ENCODE measurements around the gene SEC14L3. TPM values are rescaled to one million over a fixed set of nuclear protein-coding genes. Genes with fewer than 3 reads are reported as not detected.

Gene SEC14L3
- not detected for polyA plus RNA-seq (ENCODE audit: low read depth in 6 of 6)

GRCh38 chr22:30471616-30472318 is at the start of gene SEC14L3:
TSS of gene SEC14L3 (minus strand) at chr22:30472017. CDS start at chr22:30471958, 59 bp downstream.
- peak within 1 kb of the TSS in 1 of 6 donors; percentile 49 for H3K27ac Mint-ChIP-seq

GRCh38 chr22:30519842-30520425 is 48.1 kb upstream of the SEC14L3 start:
- DNase-seq (no peak), ATAC-seq (ENCODE audit: low read depth in 2 of 2) (no peak)
- Mint-ChIP-seq H3K27ac (no peak overlapping the region), H3K4me1 (no peaks in the 10 kb centered on the region), H3K9me3 (no peaks in the 10 kb centered on the region), H3K27me3 (peaks cover 19 to 44% (median 32%) of the 10 kb centered on the region in 3 donors), H3K36me3 (no peaks in the 10 kb centered on the region), H3K4me3 (no peak overlapping the region)

More at GRCh38 chr22:30471616-30472318, at the start of gene SEC14L3:
- Mint-ChIP-seq H3K9me3 (no peaks in the 10 kb centered on the region), H3K27me3 (peaks cover 16 to 59% (median 53%) of the 10 kb centered on the region in 3 donors), H3K4me3 (no peak within 1 kb of the TSS), H3K4me1 (no peaks in the 10 kb centered on the region), H3K36me3 (no peaks in the 10 kb centered on the region)
- DNase-seq (no peak), ATAC-seq (ENCODE audit: low read depth in 2 of 2) (no peak)

- H3K27ac Mint-ChIP-seq: no peak overlapping the region
- H3K9me3 Mint-ChIP-seq: peaks cover 0 to 11% (median 3%) of the 10 kb centered on the region in 7 donors
- peaks cover 13 to 31% (median 27%) of the 10 kb centered on the region in 3 donors for H3K27me3 Mint-ChIP-seq
- no peaks in the 10 kb centered on the region for H3K4me1 Mint-ChIP-seq
- no peak for ATAC-seq (ENCODE audit: low read depth in 2 of 2)
- H3K4me3 Mint-ChIP-seq: no peak overlapping the region
- DNase-seq: no peak
- H3K36me3 Mint-ChIP-seq: no peaks in the 10 kb centered on the region
These were observed 44.9 kb upstream of the SEC14L3 start for GRCh38 chr22:30516731-30517130.

GRCh38 chr22:30516273-30516672 is 44.5 kb upstream of the SEC14L3 start:
- no peaks in the 10 kb centered on the region for H3K4me1 Mint-ChIP-seq
- H3K36me3 Mint-ChIP-seq: no peaks in the 10 kb centered on the region
- DNase-seq (no peak), ATAC-seq (ENCODE audit: low read depth in 2 of 2) (no peak)
- no peak overlapping the region for H3K4me3 Mint-ChIP-seq
- peak overlapping the region in 1 of 6 donors; percentile 44 for H3K27ac Mint-ChIP-seq
- H3K27me3 Mint-ChIP-seq: peaks cover 13 to 26% (median 25%) of the 10 kb centered on the region in 3 donors
- H3K9me3 Mint-ChIP-seq: peaks cover 0 to 13% (median 3%) of the 10 kb centered on the region in 7 donors

- H3K36me3 Mint-ChIP-seq: no peaks in the 10 kb centered on the region
- peaks cover 13 to 32% (median 19%) of the 10 kb centered on the region in 3 donors for H3K27me3 Mint-ChIP-seq
- H3K4me3 Mint-ChIP-seq: no peak overlapping the region
- peaks cover 0 to 24% (median 3%) of the 10 kb centered on the region in 7 donors for H3K9me3 Mint-ChIP-seq
- DNase-seq: no peak
- H3K4me1 Mint-ChIP-seq: no peaks in the 10 kb centered on the region
- ATAC-seq (ENCODE audit: low read depth in 2 of 2): no peak
- H3K27ac Mint-ChIP-seq: no peak overlapping the region
These were observed 42.4 kb upstream of the SEC14L3 start for GRCh38 chr22:30514252-30514651.

GRCh38 chr22:30513462-30513861 is 41.6 kb upstream of the SEC14L3 start:
- no peaks in the 10 kb centered on the region for H3K36me3 Mint-ChIP-seq
- H3K27me3 Mint-ChIP-seq: peaks cover 13 to 28% (median 19%) of the 10 kb centered on the region in 3 donors
- ATAC-seq (ENCODE audit: low read depth in 2 of 2) (no peak), DNase-seq (no peak)
- H3K27ac Mint-ChIP-seq: no peak overlapping the region
- H3K4me3 Mint-ChIP-seq: peak overlapping the region in 2 of 8 donors; percentile 3 to 6
- H3K4me1 Mint-ChIP-seq: no peaks in the 10 kb centered on the region
- H3K9me3 Mint-ChIP-seq: peaks cover 0 to 24% (median 3%) of the 10 kb centered on the region in 7 donors

GRCh38 chr22:30511911-30512310 is 40.1 kb upstream of the SEC14L3 start:
- peaks cover 11 to 30% (median 24%) of the 10 kb centered on the region in 3 donors for H3K27me3 Mint-ChIP-seq
- ATAC-seq (ENCODE audit: low read depth in 2 of 2) (no peak), DNase-seq (no peak)
- no peaks in the 10 kb centered on the region for H3K4me1 Mint-ChIP-seq
- peaks cover 0 to 24% (median 3%) of the 10 kb centered on the region in 7 donors for H3K9me3 Mint-ChIP-seq
- H3K27ac Mint-ChIP-seq: no peak overlapping the region
- no peaks in the 10 kb centered on the region for H3K36me3 Mint-ChIP-seq
- no peak overlapping the region for H3K4me3 Mint-ChIP-seq

- no peaks in the 10 kb centered on the region for H3K4me1 Mint-ChIP-seq
- peaks cover 9 to 33% (median 30%) of the 10 kb centered on the region in 3 donors for H3K27me3 Mint-ChIP-seq
- peaks cover 0 to 24% (median 3%) of the 10 kb centered on the region in 7 donors for H3K9me3 Mint-ChIP-seq
- H3K36me3 Mint-ChIP-seq: no peaks in the 10 kb centered on the region
- DNase-seq (no peak), ATAC-seq (ENCODE audit: low read depth in 2 of 2) (no peak)
- no peak overlapping the region for H3K27ac Mint-ChIP-seq
- H3K4me3 Mint-ChIP-seq: no peak overlapping the region
These were observed 39.3 kb upstream of the SEC14L3 start for GRCh38 chr22:30511109-30511508.

GRCh38 chr22:30508216-30508615 is 36.4 kb upstream of the SEC14L3 start:
- no peak for ATAC-seq (ENCODE audit: low read depth in 2 of 2)
- H3K4me1 Mint-ChIP-seq: no peaks in the 10 kb centered on the region
- no peak overlapping the region for H3K27ac Mint-ChIP-seq
- H3K27me3 Mint-ChIP-seq: peaks cover 15 to 46% (median 33%) of the 10 kb centered on the region in 3 donors
- H3K36me3 Mint-ChIP-seq: no peaks in the 10 kb centered on the region
- DNase-seq: no peak
- no peak overlapping the region for H3K4me3 Mint-ChIP-seq
- H3K9me3 Mint-ChIP-seq: peaks cover 0 to 21% (median 2%) of the 10 kb centered on the region in 7 donors

GRCh38 chr22:30507670-30508069 is 35.9 kb upstream of the SEC14L3 start:
- Mint-ChIP-seq H3K9me3 (peaks cover 0 to 19% (median 2%) of the 10 kb centered on the region in 7 donors), H3K36me3 (no peaks in the 10 kb centered on the region), H3K4me1 (no peaks in the 10 kb centered on the region), H3K4me3 (no peak overlapping the region), H3K27ac (no peak overlapping the region), H3K27me3 (peaks cover 14 to 52% (median 34%) of the 10 kb centered on the region in 3 donors)
- no peak for ATAC-seq (ENCODE audit: low read depth in 2 of 2)
- no peak for DNase-seq

GRCh38 chr22:30506507-30506968 is 34.7 kb upstream of the SEC14L3 start:
- Mint-ChIP-seq H3K4me3 (peak overlapping the region in 1 of 8 donors; percentile 29), H3K27me3 (peaks cover 19 to 59% (median 34%) of the 10 kb centered on the region in 3 donors), H3K4me1 (no peaks in the 10 kb centered on the region), H3K36me3 (no peaks in the 10 kb centered on the region), H3K27ac (no peak overlapping the region), H3K9me3 (peaks cover 0 to 12% (median 0%) of the 10 kb centered on the region in 7 donors)
- ATAC-seq (ENCODE audit: low read depth in 2 of 2) (no peak), DNase-seq (no peak)

- Mint-ChIP-seq H3K27me3 (peaks cover 20 to 58% (median 34%) of the 10 kb centered on the region in 3 donors), H3K27ac (no peak overlapping the region), H3K4me1 (no peaks in the 10 kb centered on the region), H3K36me3 (no peaks in the 10 kb centered on the region), H3K9me3 (peaks cover 0 to under 1% (median 0%) of the 10 kb centered on the region in 7 donors), H3K4me3 (no peak overlapping the region)
- DNase-seq: no peak
- no peak for ATAC-seq (ENCODE audit: low read depth in 2 of 2)
These were observed 31.7 kb upstream of the SEC14L3 start for GRCh38 chr22:30503551-30503950.

GRCh38 chr22:30502911-30503310 is 31.1 kb upstream of the SEC14L3 start:
- Mint-ChIP-seq H3K36me3 (no peaks in the 10 kb centered on the region), H3K4me1 (no peaks in the 10 kb centered on the region), H3K9me3 (peaks cover 0 to 3% (median 0%) of the 10 kb centered on the region in 7 donors), H3K4me3 (no peak overlapping the region), H3K27ac (no peak overlapping the region), H3K27me3 (peaks cover 25 to 63% (median 34%) of the 10 kb centered on the region in 3 donors)
- no peak for DNase-seq
- no peak for ATAC-seq (ENCODE audit: low read depth in 2 of 2)

- Mint-ChIP-seq H3K27me3 (peaks cover 28 to 61% (median 32%) of the 10 kb centered on the region in 3 donors), H3K4me1 (no peaks in the 10 kb centered on the region), H3K36me3 (no peaks in the 10 kb centered on the region), H3K27ac (no peak overlapping the region), H3K4me3 (no peak overlapping the region), H3K9me3 (peaks cover 0 to 3% (median 0%) of the 10 kb centered on the region in 7 donors)
- ATAC-seq (ENCODE audit: low read depth in 2 of 2): no peak
- no peak for DNase-seq
These were observed 30.3 kb upstream of the SEC14L3 start for GRCh38 chr22:30502153-30502552.

Measured in naive B cell (primary cell).